DMS153 (cell line): ENCODE measurements around the gene DDO.
"Not testable (repeated sequence)": the region's sequence is repeated elsewhere in the genome, so short reads cannot be mapped to it uniquely, and the experiment has no call there.

Experiments
- DNase-seq: peaks from one replicate; lab custom pipeline; 2025; lab: John Stamatoyannopoulos, UW

The DDO gene, protein sequence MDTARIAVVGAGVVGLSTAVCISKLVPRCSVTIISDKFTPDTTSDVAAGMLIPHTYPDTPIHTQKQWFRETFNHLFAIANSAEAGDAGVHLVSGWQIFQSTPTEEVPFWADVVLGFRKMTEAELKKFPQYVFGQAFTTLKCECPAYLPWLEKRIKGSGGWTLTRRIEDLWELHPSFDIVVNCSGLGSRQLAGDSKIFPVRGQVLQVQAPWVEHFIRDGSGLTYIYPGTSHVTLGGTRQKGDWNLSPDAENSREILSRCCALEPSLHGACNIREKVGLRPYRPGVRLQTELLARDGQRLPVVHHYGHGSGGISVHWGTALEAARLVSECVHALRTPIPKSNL

DNA sequence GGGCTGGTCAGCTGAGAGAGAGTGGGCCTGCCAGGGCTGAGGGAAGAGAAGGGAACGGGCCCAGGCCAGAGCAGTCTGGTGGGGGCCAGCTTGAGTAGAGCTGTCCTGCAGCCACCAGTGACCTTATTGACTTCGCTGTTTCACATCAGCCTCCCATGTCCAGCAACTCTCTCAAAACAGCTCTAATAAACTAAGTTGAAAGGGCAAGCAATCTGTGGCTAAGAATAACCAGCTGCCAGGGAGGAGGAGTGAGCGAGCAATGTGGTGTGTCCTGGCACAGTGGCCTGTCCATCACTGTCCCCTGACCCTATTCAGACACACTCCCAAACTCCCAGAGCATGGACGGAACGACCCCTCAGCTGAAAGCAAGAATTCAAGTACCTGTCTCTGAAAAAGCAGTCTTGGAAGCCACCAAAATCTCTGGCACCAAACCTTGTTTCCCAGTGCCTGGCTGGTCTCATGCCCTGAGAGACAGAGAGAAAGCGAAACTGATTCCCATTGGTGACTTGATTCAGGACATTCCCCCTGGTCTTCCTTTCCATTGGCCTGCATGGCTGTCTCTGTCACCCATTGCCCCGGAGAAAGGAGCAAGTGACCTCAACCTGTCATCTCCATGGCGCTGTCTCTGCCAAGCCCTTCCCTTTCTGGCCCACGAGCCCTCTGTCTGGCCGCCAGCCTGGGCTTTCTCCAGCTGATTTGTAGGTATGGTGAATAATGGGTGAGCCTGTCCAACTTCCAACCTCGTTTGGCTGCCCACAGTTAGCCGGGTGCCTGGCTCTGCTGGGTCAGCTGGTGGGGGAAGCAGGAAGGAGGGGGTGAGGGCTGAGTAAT, at the start of gene DDO:
Gene DDO (minus strand): TSS at position 490 of the 831 bp plus-strand sequence. CDS start 2,113 bp downstream, outside the sequence.
- peak; percentile 21 for DNase-seq

DNA sequence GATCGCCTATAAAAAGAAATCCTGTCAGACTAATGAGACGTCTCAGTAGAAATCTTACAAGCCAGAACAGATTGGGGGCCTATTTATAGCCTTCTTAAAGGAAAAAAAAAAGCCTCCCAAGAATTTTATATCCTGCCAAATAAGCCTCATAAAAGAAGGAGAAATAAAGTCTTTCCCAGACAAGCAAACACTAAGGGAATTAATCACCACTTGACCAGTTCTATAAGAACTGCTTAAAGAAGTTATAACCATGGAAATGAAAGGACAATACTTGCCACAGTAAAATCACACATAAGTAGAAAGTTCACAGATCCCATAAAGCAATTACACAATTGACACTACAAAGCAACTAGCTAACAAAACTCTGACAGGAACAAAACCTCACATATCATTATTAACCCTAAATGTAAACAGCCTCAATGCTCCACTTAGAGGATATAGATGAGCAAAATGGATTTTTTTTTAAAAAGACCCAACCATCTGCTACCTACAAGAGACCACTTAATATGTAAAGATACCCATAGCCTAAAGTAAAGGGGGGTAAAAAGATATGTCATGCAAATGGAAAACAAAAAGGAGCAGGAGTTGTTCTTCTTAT, 47.6 kb upstream of the DDO start:
- no peak for DNase-seq

DNA sequence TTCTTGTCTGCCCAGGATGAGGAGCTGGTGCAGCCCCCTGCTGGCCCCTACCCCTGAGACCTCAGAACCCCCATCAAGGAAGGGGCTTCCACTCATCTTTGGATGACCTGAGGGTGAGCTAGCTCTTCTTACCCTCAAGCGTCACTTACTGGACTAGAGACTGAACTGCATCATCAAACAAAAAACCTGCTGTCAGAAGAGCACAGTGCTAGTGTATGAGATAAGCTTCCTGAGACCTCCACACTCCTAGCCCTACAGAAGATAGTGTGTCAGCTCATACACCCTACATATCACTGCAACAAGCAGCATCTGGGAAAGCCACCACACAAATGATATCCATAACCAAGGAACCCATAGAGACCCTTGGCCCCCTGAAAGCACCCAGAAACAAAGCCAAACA, 46.0 kb upstream of the DDO start:
- no peak for DNase-seq

DNA sequence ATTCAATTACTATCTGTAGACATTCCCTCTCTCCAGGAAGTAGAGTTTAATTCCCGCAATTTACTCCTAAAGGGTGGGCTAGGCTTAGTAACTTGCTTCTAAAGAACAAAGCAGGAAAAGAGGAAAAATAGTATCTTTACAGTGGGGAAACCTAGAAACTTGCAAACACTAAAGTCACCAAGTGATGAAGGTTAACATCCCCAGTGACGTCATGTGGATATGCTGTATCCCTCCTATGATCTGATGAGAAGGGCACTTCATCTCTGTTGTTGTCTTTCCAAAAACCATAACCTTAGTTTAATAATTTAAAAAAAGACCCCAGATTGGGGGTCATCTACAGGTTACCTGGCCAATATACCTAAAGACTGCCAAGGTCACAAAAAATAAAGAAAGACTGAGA, 43.8 kb upstream of the DDO start:
- no peak for DNase-seq

DNA sequence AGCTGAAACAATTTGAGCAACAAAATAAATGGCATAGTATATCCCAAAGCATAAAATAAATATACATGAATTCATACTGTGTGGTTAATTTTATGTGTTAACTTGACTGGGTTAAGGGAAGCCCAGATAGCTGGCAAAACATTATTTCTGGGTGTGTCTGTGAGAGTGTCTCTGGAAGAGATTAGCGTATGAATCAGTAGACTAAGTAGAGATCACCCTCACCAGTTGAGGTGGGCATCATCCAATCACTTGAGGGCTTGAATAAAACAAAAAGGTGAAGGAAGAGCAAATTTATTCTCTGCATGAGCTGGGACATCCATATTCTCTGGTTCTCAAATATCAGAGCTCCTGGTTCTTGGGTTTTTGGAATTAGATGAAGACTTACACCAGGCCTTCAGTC, 43.1 kb upstream of the DDO start:
- DNase-seq = no peak

DNA sequence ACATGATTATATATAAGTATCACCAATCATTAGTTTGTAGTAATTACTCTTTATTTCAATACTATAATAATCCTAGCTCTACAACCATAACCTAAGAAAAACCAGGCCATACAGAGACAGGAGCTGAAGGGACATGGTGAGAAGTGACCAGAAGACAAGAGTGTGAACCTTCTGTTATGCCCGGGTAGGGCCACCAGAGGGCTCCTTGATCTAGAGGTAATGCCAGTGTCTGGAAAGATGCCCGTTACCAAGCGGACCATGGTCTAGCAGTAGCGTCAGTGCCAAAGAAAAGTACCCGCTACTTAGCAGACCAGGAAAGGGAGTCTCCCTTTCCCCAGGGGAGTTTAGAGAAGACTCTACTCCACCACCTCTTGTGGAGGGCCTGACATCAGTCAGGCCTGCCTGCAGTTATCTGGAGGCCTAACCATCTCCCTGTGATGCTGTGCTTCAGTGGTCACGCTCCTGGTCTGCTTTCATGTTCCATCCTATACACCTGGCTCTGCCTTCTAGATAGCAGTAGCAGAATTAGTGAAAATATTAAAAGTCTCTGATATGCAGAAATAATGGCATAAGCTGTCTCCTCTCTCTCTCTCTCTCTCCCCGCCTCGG, 42.3 kb upstream of the DDO start:
- not testable (repeated sequence) for DNase-seq

DNA sequence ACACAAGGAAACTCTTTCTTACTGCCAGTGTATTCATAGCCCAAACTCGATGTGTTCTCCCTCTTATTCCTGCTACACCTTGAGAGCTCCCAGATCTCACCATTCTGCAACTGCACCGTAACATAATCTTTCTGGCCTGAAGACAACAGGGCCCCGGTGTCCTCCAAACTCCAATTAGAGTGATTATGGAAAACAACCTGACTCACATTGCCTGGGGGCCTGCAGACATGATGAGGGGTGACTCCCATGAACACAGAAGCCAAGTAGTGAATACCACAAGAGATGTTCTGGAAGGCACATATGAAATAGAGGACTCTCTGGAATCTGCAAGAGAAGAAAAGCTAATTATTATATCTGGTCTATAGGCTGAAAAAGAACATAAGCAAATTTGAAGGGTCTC, 41.3 kb upstream of the DDO start:
- DNase-seq = no peak

DNA sequence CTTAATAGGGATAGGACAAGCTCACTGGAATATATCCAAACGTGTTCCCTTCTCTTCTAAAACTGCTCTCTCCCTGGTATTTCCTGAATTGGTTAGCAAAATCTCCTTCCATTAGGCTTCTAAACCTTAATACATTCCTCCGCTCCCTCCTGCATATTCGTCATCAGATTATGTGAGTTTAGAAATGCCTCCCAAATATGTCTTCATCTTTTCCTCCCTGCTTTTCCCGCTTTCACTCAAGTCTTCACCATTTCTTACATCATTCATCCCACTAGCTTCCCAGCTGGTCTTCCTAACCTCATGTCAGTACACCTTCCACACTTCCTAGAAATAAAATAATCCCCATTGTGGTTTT, 34.1 kb upstream of the DDO start:
- no peak for DNase-seq

DNA sequence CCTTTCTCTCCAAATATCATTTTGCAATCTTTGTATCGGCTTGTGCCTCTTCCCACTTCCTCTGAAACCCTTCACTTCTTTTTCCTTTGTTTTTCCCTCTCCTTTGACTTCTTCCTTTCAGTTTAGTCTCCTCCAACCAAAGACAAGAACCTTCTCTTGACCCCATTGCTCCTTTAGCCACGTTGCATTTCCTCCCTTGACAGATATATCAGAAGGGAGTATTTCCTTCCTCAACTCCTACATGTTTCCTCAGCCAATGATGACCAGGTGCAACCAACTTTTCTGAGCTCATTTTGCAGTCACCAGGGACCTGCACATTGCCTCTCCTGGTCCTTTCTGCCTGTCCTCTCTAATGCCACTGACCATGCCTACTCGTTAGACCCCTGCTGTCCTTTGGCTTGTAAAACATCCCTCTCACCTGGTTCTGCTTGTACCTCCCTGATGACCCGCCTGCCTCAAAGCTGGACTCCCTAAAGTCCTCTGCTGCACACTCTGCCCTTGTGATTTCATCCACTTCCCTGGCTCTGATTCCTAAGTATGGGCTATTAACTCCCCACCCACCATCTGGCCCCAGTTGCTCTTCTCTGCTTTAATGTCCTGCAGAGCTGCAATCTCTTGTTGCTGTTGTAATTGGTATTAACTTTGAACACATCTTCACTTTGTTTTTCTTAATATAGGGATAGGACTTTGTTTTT, 33.6 kb upstream of the DDO start:
- no peak for DNase-seq

DNA sequence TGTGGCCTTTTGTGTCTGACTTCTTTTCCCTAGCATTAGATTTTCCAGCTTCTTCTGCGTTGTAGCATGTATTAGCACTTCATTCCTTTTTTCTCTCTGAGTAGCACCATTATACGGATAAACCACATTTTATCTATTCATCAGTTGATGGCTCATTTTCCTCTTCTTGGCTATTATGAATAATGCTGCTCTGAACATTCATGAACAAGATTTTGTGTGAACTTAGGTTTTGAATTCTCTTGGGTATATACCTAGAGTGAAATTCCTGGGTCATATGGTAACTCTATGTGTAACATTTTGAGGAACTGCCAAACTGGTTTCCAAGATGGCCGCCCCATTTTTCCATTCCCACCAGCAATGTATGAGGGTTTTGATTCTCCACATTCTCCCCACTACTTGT, 32.4 kb upstream of the DDO start:
- no peak for DNase-seq

DNA sequence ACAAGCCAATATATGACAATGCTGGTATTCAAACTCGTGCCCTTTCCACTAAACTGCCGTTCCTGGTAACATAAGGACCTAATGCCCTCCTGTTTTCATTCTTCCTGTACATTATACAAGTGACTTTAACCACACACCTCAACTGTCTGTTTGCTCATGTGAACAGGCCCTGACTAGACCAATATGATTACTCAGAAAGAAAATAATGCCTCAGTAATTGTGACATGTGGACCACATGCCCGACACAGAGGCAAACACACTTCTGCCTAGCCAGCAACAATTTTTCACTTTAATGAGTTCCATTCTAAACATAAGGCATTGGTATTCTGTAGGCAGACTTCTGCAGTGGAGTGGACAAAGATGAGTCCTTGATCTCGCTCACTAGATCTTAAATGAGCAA, 31.0 kb upstream of the DDO start:
- peak; percentile 73 for DNase-seq

DNA sequence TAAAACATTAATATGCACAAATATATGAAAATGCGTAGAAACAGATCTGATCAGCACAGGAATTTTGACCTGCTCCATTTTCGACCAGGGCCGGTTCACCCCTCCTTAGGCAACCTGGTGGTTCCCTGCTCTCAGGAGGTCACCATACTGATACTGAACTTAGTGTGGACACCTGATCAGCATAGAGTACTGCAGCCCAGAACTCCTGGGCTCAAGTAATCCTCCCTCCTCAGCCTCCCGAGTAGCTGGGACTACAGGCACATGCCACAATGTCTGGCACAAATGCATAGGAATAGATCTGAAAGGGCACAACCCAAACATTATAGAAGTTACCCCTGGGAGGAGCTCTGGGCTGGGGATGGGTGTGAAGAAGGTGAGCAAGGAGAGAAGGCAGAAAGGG, 24.7 kb upstream of the DDO start:
- no peak for DNase-seq

DNA sequence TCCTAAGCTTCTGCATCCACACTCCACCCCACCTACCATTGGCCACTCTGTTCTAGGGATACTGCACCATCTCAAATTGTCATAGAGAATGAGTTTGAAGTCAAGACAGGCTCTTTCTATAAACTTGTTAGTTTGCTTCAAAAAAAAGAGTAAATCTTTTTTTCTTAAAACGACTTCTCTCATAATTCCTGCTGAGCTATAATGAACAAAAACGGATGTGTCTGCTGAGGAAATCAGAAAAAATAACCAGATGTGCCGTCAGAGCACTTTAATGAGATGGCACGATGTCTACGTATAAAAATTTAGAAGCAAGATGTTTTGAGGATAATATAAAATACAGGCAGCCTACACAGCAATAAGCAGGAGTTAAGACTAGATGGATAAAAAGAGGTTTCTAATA, 24.0 kb upstream of the DDO start:
- DNase-seq = no peak

DNA sequence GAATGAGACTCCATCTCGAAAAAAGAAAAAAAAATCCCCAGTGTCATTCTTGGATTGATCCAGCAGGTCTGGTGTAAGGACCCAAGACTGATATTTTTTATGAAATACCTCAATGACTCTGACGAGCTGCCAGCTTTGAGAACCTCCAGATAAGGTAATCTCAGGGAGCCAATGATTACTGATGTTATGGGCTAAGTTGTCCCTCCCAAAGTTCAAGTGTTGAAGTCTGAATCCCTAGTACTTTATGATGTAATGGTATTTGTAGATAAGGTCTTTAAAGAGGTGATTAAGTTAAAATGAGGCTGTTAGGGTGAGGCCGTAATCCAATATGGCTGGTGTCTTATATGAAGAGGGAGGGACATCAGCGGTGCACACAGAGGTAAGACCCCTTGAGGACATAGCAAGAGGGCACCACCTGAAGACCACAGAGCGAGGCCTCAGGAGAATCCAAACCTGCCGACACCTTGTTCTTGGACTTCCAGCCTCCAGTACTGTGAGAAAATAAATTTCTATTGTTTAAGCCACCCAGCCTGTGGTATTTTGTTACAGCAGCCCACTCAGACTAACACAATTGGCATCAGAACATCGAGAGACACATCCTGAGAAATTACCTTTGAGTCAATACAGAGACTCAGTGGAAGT, 19.7 kb upstream of the DDO start:
- DNase-seq = no peak

DNA sequence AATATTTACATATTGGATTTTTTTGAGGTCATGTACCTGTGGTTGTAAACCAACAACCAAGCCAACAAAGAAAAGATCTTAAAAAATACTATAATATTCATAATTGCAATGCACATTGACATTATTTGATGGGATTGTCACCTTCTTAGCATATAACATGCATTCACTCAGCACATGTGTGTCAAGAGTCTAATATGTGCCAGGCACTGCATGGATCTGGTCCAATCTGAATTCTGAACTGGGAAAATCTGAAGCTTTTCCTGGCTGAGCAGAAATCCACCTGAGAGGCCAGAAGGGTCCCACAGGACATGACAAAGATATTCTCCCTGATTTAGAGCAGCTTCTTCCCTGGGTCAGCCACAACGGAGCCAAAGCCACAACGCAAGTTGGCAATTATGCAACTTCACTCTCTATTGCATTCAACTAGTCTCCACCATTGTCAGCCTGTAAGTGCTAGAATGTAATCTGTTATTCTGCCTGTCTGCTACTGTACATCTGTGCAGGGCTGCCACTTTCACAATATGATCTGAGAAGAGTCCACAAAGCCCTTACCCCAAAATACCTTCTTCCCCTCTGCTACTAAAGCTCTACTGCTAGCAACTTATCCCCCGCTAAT, 17.0 kb upstream of the DDO start:
- no peak for DNase-seq

DNA sequence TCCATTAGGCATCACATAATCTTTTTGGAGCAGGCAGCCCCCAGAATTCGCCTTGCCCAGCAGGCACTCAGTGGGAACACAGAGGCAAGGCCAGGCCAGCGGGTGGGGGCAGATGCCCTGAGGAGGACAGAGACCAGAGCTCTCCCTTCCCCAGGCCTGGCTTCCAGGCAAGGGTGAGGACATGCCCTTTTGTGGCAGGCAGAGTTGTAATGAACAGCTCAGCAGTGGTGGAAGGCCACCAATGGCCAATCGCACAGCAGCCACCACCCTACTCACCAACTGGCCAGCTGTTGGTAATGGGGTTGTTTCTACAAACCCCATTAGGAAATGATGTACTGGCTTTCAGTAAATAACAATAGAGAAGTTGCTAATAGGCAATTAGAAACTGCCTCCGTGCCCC, 15.4 kb upstream of the DDO start:
- DNase-seq = no peak

DNA sequence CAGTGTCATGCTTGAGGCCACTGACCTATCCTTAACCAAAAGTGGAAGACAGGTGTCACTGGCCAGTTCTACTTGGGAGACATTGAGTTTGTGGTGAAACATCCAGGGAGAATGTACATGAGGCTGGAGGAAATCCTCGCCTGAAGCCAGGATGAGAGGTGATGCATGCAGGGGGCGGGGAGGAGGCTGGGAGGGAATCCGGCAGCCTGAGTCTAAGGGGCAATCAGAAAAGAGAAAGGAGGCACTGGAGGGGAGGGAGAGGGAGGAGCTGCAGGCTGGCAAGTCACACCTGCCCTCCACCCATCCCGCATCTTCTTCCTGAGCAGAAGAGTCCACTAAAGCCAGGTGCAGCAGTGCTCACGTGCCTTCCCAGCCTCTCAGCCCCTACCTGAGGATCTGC, 14.9 kb upstream of the DDO start:
- DNase-seq = no peak

DNA sequence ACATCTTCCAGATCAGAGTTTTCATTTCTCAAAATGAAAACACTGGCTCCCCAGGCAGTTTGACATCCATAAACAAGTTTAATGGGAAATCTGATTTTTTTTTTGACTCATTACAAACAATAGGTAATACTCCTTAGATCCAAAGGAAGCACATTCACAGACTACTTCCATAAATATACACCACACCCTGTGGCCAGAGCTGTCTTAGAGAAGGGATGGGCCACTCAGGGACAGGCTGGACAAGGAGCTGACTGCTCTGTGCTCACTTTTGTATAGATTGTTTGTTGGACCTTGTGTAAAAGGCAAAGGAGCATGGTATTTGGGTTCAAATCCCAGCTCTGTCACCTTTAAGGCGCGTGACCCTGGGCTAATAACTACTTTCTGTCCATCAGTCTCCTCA, 12.8 kb upstream of the DDO start:
- DNase-seq = no peak

DNA sequence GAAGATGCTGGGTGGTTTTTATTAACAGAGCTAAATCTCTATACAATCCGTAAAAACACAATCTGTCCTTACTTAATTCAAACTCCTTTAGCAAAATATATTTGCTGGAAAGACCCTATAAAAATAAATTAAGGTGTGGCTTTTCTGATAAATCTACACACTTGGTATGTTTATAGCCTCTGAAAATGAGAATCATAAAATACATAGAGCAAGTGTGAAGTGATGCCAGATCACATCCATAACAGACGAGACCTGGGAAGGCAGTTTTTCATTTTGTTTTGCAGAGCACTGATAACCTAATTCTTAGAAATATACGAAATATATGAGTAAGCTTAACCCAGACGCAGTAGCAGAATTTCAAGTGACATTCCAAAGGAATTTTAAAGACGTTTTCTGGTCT, 10.4 kb upstream of the DDO start:
- DNase-seq = no peak

DNA sequence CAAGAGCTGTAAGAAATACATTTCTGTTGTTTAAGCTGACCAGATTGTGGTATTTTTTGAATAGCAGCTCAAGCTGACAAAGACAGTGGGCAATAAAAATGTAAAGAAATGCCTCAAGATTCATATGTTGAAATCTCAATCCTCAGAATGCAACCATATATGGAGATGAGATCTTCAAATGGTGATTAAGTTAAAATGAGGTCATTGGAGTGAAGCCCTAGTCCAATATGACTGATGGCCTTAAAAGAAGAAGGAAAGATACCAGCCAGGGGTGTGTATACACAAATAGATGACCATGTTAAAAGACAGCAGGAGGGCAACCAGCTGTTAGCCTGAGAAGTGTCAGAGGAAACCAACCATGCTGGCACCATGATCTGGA, 7.1 kb upstream of the DDO start:
- no peak for DNase-seq

DNA sequence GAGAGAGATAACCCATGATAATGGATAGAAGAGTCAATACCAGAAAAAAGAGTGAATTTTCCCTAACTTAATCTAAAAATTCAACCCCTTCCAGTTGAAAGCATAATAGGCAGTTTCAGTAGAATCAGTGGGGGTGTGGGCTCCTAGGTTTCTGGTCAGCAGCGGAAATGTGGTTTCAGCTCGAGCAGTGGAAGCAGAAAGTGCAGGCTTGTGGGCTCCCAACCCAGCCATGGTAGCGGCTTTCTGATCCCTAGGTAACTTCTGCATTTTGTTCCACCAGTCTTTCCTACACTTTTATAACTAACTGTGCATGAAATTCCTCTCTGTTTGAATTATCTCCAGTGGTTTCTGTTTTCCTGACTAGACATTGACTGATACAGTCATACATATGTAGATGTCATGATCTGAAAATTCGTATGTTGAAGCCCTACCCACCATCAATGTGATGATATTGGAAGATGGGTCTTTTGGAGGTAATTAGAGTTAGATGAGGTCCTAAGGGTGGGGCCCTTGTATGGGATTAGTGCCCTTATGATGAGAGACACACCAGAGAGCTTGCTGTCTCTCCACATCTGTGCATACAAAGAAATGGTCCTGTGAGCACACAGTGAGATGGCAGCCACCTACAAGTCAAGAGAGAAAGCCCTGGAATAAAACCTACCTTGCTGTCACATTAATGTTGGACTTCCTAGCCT, 6.5 kb upstream of the DDO start:
- no peak for DNase-seq
